Tongue (tissue), 1 donor: ENCODE data around the gene TMEM52. TPM values are rescaled to one million over a fixed set of nuclear protein-coding genes. Genes with fewer than 3 reads are reported as not detected.

Experiments
- total RNA-seq: library from RNA; depleted of rRNA; stranded (reverse); fragments of >200 nt; gene quantifications from one replicate; pipeline ENCODE4 v1.2.3, GENCODE V29; 2014

Gene TMEM52
- total RNA-seq, 1 donor from 2014 or later: 25.6 TPM

Other genes starting within 250 kb of the TMEM52 start
- gene SLC35E2B, start 226.5 kb downstream of the TMEM52 start, total RNA-seq: 36.9 TPM
- gene CDK11A, start 194.9 kb downstream of the TMEM52 start, total RNA-seq: 17.5 TPM
- gene NADK, start 140.8 kb downstream of the TMEM52 start, total RNA-seq: 39.3 TPM
- gene GNB1, start 28.2 kb downstream of the TMEM52 start, total RNA-seq: 92.3 TPM
- 108 TPM for gene CALML6, start 4.0 kb downstream of the TMEM52 start, total RNA-seq
- gene CFAP74, start 84.5 kb upstream of the TMEM52 start, total RNA-seq: 0.62 TPM
- gene GABRD, start 100.1 kb upstream of the TMEM52 start, total RNA-seq: 0.82 TPM
- 9.9 TPM for gene PRKCZ, start 131.1 kb upstream of the TMEM52 start, total RNA-seq